ENCODE data around the gene ZNF793.

DNA sequence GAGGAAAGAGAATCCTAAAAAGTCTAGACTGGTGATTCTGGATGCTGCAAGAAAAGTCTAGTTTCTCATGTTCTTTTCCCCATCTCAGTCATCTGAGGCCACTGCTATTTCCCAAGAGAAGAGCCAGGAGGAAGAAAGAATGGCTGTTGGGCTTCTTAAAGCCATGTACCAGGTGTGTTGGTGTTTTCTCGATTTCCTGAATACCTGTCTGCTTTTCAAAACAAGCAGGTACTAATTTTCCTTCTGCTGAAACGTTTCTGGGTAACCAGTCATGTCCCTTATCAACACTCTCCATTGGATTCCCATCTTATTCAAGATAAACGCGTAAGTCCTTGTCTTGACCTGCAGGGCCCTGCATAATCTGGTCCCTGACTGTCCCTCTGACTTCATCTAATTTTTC lies 36.5 kb upstream of the ZNF793 start:
- TF ChIP-seq EZH2 (IDR thresholded peaks at IDR 0.05; ENCODE audit: insufficient read depth, poor library complexity, severe bottlenecking) (no peak), EZH2phosphoT487 (IDR thresholded peaks at IDR 0.05; ENCODE audit: insufficient read depth, low read depth) (no peak)

Data from GM23248 (cell line).